Measurements from ENCODE around the gene ECM2.

ECM2 gene

GRCh38 chr9:92543972-92544371 is 8.2 kb upstream of the ECM2 start:
- Histone ChIP-seq H4K20me1 (ENCODE audit: control insufficient read depth, insufficient read depth, low read depth, low read length) (no peaks in the 10 kb centered on the region), H3K4me3 (ENCODE audit: low read length) (no peak overlapping the region), H3K79me2 (ENCODE audit: control insufficient read depth, low read length) (no peaks in the 10 kb centered on the region), H3K36me3 (ENCODE audit: control insufficient read depth, low read length) (no peaks in the 10 kb centered on the region), H3K9me3 (ENCODE audit: control insufficient read depth, insufficient read depth, low read length) (no peaks in the 10 kb centered on the region; the same call in 1 of the 2 replicates), H3K27ac (ENCODE audit: low read depth, low read length) (no peak overlapping the region), H3K9me2 (replicated peaks; ENCODE audit: control insufficient read depth, low read length) (no peaks in the 10 kb centered on the region), H3F3A (ENCODE audit: control insufficient read depth, insufficient read depth) (no peaks in the 10 kb centered on the region), H3K4me2 (ENCODE audit: low read length) (no peak overlapping the region), H3K27me3 (ENCODE audit: control insufficient read depth, low read length) (no peaks in the 10 kb centered on the region), H3K4me1 (ENCODE audit: control insufficient read depth, low read length) (no peaks in the 10 kb centered on the region)
- TF ChIP-seq, protein P1, sequence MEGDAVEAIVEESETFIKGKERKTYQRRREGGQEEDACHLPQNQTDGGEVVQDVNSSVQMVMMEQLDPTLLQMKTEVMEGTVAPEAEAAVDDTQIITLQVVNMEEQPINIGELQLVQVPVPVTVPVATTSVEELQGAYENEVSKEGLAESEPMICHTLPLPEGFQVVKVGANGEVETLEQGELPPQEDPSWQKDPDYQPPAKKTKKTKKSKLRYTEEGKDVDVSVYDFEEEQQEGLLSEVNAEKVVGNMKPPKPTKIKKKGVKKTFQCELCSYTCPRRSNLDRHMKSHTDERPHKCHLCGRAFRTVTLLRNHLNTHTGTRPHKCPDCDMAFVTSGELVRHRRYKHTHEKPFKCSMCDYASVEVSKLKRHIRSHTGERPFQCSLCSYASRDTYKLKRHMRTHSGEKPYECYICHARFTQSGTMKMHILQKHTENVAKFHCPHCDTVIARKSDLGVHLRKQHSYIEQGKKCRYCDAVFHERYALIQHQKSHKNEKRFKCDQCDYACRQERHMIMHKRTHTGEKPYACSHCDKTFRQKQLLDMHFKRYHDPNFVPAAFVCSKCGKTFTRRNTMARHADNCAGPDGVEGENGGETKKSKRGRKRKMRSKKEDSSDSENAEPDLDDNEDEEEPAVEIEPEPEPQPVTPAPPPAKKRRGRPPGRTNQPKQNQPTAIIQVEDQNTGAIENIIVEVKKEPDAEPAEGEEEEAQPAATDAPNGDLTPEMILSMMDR (IDR thresholded peaks at IDR 0.05; ENCODE audit: low read depth, low read length, poor library complexity, severe bottlenecking) = no peak
- no peak for TF ChIP-seq EZH2phosphoT487 (IDR thresholded peaks at IDR 0.05; ENCODE audit: borderline replicate concordance, low read length)

GRCh38 chr9:92538541-92538940 is 2.8 kb upstream of the ECM2 start:
- H3K4me1 ChIP-seq (ENCODE audit: control insufficient read depth, low read length) = peaks cover 6% of the 10 kb centered on the region; the same call in 1 of the 2 replicates
- H3K9me3 ChIP-seq (ENCODE audit: control insufficient read depth, insufficient read depth, low read length) = no peaks in the 10 kb centered on the region
- no peak overlapping the region for H3K4me2 ChIP-seq (ENCODE audit: low read length)
- H3K79me2 ChIP-seq (ENCODE audit: control insufficient read depth, low read length) = no peaks in the 10 kb centered on the region
- H3K36me3 ChIP-seq (ENCODE audit: control insufficient read depth, low read length) = no peaks in the 10 kb centered on the region
- no peaks in the 10 kb centered on the region for H3K27me3 ChIP-seq (ENCODE audit: control insufficient read depth, low read length)
- TF ChIP-seq, protein P1 (IDR thresholded peaks at IDR 0.05; ENCODE audit: low read depth, low read length, poor library complexity, severe bottlenecking) = no peak
- no peak for TF ChIP-seq EZH2phosphoT487 (IDR thresholded peaks at IDR 0.05; ENCODE audit: borderline replicate concordance, low read length)
- no peaks in the 10 kb centered on the region for H3F3A ChIP-seq (ENCODE audit: control insufficient read depth, insufficient read depth)
- H3K9me2 ChIP-seq (replicated peaks; ENCODE audit: control insufficient read depth, low read length) = no peaks in the 10 kb centered on the region
- H3K4me3 ChIP-seq (ENCODE audit: low read length) = no peak overlapping the region
- H3K27ac ChIP-seq (ENCODE audit: low read depth, low read length) = no peak overlapping the region
- H4K20me1 ChIP-seq (ENCODE audit: control insufficient read depth, insufficient read depth, low read depth, low read length) = no peaks in the 10 kb centered on the region

- no peak for TF ChIP-seq EZH2phosphoT487 (IDR thresholded peaks at IDR 0.05; ENCODE audit: borderline replicate concordance, low read length)
- TF ChIP-seq, protein P1 (IDR thresholded peaks at IDR 0.05; ENCODE audit: low read depth, low read length, poor library complexity, severe bottlenecking) = no peak
- Histone ChIP-seq H3K4me1 (ENCODE audit: control insufficient read depth, low read length) (peaks cover 6% of the 10 kb centered on the region; the same call in 1 of the 2 replicates), H3K4me2 (ENCODE audit: low read length) (no peak overlapping the region), H4K20me1 (ENCODE audit: control insufficient read depth, insufficient read depth, low read depth, low read length) (no peaks in the 10 kb centered on the region), H3F3A (ENCODE audit: control insufficient read depth, insufficient read depth) (no peaks in the 10 kb centered on the region), H3K9me3 (ENCODE audit: control insufficient read depth, insufficient read depth, low read length) (no peaks in the 10 kb centered on the region), H3K27me3 (ENCODE audit: control insufficient read depth, low read length) (no peaks in the 10 kb centered on the region), H3K36me3 (ENCODE audit: control insufficient read depth, low read length) (no peaks in the 10 kb centered on the region), H3K27ac (ENCODE audit: low read depth, low read length) (no peak overlapping the region), H3K4me3 (ENCODE audit: low read length) (no peak overlapping the region), H3K79me2 (ENCODE audit: control insufficient read depth, low read length) (no peaks in the 10 kb centered on the region), H3K9me2 (replicated peaks; ENCODE audit: control insufficient read depth, low read length) (no peaks in the 10 kb centered on the region)
These were observed 1.1 kb downstream of the ECM2 start for GRCh38 chr9:92534674-92535073.
